ENCODE data around the gene KRT78.

DNA sequence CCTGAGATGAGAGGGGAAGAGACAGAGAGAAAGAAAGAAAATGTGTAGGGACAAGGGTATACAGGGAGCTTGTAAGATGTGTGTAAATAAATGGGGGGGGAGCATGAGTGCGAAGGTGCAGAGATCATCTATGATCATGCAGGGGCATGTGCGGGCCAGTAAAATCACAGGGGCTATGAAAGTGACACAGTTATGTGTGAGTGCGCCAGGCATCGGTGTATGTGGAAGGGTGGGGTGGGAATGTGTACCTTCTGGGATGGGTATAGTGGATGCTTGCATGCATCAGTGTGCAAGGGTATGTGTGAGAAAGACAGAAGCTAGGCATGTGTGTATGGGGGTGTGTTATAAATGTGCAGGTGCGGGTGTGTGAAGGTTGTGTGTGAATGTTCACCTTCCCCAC lies 18.4 kb upstream of the KRT78 start:
- TF ChIP-seq, protein P1, sequence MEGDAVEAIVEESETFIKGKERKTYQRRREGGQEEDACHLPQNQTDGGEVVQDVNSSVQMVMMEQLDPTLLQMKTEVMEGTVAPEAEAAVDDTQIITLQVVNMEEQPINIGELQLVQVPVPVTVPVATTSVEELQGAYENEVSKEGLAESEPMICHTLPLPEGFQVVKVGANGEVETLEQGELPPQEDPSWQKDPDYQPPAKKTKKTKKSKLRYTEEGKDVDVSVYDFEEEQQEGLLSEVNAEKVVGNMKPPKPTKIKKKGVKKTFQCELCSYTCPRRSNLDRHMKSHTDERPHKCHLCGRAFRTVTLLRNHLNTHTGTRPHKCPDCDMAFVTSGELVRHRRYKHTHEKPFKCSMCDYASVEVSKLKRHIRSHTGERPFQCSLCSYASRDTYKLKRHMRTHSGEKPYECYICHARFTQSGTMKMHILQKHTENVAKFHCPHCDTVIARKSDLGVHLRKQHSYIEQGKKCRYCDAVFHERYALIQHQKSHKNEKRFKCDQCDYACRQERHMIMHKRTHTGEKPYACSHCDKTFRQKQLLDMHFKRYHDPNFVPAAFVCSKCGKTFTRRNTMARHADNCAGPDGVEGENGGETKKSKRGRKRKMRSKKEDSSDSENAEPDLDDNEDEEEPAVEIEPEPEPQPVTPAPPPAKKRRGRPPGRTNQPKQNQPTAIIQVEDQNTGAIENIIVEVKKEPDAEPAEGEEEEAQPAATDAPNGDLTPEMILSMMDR (IDR thresholded peaks at IDR 0.05) = no peak
- no peak for TF ChIP-seq POLR2A (IDR thresholded peaks at IDR 0.05)
